HTR-8/SVneo (cell line): ENCODE measurements around the gene SHISA8.
"Not testable (repeated sequence)": the region's sequence is repeated elsewhere in the genome, so short reads cannot be mapped to it uniquely, and the experiment has no call there.

Experiments
- DNase-seq: peaks from one replicate; pipeline ENCODE4 v3.0.0; 2011; ENCODE audit warnings: low spot score, mixed read lengths; ENCODE audit not compliant: insufficient read length
- FAIRE-seq: peaks from 2 replicates; lab custom pipeline; 2011; peaks lifted over from hg19 to GRCh38; lab: Jason Lieb, UNC

SHISA8 gene

DNA sequence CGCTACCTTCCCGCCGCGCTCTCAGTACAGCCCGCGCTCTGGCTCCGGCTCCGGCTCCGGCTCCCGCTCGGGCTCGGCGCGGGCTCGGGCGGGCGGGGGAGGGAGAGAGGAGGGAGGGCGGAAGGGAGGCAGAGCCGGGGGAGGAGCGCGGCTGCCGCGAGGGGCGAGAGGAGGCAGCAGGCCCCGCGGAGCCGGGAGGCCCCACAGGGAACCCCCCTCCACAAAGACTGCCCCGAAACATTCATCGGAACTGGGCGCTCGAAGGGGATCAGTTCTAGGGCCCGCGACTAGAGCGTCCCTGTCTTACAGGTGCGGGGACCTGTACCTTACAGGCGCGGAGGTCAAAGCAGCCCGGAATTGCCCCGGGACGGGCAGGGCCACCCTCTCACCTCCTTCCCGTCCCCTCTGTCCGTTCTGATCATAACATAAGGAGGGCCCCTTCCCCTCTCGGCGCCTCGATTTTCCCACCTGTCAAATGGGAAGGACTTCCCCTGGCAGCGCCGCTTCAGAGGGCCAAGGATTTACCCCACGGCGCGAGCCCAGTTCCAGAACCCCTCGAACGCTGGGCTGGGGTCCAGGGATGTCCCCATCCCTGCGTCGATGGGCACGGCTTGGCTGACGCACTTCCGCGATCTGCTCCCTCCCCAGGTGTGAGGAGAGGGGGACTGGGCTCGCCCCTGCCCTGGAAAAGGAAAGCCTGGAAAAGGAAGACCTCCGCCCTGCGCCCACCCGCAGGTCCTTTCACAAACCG lies at the start of gene SHISA8:
Gene SHISA8 (minus strand): TSS at position 40 of the 751 bp plus-strand sequence. CDS start 407 bp downstream, outside the sequence.
- FAIRE-seq: no peak
- DNase-seq: peak; percentile 51

DNA sequence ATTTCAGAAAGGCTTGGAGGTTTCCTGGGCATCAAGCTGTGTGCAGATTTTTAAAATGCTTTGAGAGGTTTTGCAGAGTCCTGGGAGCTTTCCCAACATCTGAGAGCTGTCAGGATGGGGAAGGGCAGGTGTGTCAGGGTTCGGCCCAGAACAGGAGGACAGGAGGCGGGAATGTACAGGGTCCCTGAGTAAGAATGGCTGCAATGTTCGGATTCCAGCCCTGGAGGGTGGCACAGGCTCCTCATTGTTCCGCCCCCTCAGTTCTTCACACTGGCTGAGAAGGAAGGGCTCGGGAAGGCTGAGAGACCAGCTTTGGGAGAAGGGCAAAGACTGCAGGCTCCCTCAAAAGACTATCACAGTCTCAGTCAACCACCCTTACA lies 49.2 kb upstream of the SHISA8 start:
- DNase-seq (no peak), FAIRE-seq (no peak)

DNA sequence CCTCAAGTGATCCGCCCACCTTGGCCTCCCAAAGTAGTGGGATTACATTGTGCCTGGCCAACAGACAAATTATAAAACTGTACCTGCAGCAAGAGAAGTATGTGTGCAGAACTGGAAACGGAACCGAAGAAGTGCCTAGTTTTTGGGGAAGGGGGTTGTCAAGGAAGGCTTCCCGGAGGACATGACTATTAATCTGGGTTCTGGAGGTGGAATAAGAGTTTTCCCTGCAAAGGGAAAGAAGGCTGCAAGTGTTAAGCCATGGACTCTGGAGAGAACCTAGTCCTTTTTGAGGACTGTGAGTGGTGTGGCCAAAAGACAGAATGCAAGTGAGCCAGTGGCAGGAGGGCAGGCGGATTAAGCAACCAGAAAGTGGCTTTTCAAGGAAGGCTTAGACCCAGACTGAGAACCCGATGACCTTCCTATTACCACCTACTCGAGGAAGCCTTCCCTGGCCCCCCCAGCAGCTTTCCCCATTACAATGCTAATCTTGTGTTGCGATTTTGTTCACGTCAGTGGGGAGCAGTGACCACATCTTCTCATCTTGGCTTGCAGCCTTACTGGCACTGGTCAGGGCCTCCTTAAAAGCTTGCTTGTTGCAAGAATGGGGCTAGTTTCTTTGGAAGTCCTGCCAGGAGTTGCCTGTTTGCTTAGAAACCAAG lies 48.7 kb upstream of the SHISA8 start:
- DNase-seq: no peak

DNA sequence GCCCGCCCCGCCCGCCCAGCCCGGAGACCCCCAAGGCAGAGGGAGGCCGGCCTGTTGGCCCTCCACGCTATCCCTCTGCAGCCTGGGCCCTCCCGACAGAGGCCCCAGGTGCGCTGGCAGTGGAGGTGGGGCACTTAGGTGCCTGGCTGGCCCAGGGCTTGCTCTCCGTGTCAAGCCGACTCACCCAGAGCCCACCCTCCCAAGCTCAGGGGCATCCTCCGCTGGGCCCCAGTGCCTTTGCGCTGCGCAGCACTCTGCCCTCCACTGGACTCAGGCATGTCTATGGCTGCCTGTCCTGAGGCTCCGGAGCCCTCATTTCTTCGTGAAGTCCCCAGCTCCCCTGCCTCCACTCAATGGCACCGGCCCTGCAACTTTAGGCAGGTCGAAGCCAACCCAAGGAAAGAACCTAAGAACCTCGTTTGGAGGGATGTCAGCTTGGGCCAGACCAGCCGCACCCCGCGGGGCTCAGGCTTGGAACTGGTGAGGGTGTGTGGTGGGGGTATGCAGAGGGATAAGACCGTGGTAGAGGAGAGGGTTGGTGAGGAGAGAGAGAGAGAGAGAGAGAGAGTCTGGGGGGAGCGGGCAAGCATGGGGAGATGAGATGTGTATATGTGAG lies 43.2 kb upstream of the SHISA8 start:
- no peak for FAIRE-seq
- no peak for DNase-seq

More for the DNA sequence above, 48.7 kb upstream of the SHISA8 start:
- no peak for FAIRE-seq

DNA sequence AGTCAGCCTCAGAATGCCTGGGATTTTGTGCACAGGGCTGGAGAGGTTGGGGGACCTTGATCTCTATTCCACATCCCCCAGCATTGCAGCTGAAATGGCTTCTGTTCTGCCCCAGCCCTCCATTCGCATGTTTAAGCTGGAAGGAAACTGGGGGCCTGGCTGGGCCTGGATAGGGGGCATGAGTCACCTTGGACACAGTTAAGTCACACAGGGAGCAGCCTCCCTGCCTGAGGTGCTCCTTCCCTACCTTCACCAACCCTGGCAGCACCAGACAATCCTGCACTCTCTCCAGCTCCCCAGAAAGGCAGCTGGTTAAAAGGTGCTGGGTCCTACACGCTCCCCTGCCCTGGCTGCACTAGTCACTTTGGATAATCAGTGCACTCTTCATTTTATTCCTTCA lies 37.8 kb upstream of the SHISA8 start:
- DNase-seq: no peak

DNA sequence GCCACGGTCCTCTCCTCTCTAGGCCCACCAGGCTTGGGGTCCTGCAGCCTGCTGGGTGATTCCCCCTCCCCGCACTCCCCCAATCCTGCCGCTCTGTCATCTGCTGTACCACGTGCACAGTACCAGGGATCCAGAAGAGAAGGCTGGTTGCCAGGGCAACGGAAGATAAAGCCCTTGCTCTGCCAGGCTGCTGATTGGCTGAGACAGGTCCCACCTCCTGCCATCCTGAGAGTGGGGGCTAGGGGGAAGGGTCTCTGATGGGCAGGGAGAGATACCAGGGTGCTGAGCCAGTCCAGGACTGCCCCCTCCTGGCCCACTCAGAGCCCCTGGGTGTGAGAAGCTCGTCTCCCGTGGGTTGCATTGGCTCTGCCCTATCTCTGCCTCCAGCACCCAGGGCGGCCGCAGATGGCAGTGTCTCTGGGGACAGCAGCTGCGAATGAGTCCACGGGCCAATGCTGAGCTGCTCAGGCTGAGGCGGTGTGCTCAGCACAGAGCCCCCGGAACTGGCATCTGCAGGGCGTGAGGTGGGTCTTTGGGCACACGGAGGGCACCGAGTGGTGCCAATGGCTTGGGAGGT lies 37.1 kb upstream of the SHISA8 start, which contains the start of gene SMIM45:
Gene SMIM45 (plus strand): TSS at position 253 of the 577 bp plus-strand sequence.
- no peak for DNase-seq
- FAIRE-seq: no peak

More for the DNA sequence above, 37.8 kb upstream of the SHISA8 start:
- FAIRE-seq: no peak

DNA sequence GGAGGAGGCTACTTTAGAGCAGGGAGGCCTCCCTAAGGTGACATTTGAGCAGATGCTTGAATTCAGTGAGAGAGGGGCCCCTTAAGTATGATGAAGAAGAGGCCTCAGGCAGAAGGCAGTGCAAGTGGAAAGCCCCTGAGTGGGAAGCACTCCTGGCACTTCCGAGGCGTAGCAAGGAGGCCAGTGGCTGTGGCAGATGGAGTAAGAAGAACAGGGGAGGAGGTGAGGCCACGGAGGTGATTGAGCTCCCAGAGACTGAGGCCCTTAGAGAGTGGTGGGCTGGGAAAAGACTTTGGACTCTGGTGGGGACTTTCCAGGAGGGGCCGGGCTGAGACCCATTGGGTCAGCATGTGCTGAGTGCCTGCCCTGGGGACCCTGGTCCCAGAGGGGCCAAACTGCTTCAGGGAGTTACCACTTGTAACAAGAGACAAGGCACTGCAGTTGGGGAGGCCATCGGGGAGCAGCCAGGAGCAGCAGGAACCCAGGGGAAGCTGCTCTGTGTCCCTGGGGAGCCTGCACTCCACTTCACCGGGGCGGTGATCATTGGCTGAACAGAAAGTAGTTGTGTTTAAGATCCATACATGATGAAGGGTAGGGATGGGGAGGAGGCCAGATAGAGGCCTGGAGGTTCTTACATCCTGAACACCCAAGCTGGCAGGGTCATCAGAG lies 34.6 kb upstream of the SHISA8 start:
- FAIRE-seq: no peak
- no peak for DNase-seq

DNA sequence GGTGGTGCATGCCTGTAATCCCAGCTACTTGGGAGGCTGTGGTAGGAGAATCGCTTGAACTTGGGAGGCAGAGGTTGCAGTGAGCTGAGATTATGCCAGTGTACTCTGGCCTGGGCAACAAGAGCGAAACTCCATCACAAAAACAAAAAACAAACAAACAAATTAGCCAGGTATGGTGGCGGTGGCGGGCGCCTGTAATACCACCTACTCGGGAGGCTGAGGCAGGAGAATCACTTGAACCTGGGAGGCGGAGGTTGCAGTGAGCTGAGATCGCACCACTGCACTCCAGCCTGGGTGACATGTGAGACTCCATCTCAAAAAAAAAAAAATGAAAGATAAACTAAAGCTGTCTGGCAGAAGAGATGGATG lies 34.0 kb upstream of the SHISA8 start:
- DNase-seq, FAIRE-seq: not testable (repeated sequence)

DNA sequence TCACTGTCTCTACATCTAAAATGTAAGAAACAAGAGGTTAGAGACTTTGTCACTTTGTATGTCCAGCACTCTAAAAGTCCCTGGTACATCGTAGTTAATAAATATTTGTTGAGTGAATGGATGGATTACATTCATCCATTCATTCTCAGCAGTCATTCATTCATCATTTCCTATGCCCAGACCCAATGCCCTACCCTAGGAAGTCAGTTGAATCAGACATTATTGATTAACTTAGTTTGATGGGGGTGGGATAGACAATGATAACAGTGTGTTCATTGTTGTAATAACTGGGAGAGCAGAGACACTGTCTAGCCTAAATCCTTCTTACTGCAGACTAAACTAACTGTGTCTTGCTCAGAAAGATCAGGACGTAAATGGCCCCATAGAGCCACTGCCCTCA lies 33.3 kb upstream of the SHISA8 start:
- no peak for DNase-seq
- FAIRE-seq: no peak

DNA sequence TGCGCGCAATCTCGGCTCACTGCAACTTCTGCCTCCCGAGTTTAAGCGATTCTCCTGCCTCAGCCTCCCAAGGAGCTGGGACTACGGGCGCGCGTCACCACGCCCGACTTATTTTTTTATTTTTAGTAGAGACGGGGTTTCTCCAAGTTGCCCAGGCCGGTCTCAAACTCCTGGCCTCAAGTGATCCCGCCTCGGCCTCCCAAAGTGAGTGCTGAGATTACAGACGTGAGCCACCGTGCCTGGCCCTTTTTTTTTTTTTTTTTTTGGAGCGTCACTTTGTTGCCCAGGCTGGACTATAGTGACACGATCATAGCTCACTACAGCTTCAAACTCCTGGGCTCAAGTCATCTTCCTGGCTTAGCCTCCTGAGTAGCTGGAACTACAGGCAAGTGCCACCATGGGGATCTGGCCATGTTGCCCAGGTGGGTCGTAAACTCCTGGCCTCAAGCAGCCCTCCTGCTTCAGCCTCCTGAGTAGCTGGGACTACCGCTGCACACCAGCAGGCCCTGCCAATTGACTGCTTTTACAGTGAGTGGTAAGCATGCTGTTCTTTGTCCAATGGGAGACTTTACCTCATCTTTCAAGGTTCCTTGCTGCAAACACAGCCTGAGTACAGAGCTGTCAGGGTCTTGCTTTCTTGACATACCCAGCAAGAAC lies 32.7 kb upstream of the SHISA8 start:
- no peak for FAIRE-seq
- DNase-seq: no peak

DNA sequence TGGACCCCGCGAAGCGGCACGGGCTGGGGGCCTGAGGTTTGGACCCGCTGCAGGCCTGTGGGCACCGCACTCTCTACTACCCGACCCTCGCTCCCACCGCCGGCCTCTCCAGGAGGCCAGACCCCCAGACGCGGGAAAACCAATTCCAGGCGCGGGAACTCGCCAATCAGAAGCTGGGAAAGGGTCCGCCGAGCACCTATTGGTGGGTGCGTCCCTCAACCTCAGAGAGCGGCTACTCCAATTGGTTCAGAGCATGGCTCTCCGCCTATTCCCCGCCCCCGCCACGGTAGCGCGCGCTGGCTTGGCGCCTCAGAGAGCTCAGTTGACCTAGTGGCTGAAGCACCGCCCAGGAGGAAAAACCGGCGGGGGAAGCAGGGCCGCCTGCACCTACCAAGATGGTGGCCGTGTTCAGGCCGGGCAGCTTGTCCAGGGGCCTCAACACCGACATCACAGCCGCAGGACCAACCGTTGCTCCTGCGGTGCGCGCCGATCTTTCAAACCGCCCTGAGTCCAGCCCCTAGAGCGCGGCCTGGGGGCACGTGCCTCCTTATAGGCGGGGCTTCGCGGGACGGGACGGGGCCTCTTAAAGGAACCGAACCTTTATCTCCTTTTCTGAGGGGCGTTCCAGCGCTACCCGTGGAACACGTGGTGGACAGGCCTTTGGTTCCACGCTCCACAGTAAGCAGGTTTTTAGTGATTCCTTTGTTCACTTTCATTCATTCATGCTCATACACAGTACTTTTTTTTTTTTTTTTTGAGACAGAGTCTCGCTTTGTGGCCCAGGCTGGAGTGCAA lies 32.0 kb upstream of the SHISA8 start, which contains the start of gene CENPM:
Gene CENPM (minus strand): TSS at position 524 of the 795 bp plus-strand sequence. CDS start 76 bp downstream, at position 448.
- peak; percentile 49 for FAIRE-seq
- peak; percentile 95 for DNase-seq

DNA sequence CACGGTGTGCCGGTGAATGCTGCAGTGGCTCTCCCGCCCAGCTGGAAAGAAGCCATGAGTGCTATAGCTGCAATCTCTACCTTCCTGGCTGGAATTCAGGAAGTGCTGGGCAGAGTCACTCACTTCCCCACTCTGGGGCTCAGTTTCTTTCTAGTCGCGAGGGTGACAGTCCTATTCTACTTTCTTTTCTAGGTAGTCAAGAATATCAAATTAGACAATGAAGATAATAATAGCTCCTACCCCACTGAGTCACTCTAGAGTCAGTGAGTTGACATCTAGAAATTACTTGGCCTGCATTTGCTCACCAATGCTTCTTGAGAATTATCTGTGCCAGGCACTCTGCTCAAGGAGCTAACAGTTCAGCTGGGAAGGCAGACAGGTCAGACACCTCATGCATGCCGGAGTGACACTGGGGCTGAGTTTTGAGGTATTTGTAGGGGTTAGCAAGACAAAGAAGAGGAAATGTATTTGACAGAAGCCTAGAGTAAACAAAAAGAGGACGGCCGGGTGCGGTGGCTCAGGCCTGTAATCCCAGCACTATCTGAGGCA lies 28.9 kb upstream of the SHISA8 start:
- DNase-seq (no peak), FAIRE-seq (no peak)

DNA sequence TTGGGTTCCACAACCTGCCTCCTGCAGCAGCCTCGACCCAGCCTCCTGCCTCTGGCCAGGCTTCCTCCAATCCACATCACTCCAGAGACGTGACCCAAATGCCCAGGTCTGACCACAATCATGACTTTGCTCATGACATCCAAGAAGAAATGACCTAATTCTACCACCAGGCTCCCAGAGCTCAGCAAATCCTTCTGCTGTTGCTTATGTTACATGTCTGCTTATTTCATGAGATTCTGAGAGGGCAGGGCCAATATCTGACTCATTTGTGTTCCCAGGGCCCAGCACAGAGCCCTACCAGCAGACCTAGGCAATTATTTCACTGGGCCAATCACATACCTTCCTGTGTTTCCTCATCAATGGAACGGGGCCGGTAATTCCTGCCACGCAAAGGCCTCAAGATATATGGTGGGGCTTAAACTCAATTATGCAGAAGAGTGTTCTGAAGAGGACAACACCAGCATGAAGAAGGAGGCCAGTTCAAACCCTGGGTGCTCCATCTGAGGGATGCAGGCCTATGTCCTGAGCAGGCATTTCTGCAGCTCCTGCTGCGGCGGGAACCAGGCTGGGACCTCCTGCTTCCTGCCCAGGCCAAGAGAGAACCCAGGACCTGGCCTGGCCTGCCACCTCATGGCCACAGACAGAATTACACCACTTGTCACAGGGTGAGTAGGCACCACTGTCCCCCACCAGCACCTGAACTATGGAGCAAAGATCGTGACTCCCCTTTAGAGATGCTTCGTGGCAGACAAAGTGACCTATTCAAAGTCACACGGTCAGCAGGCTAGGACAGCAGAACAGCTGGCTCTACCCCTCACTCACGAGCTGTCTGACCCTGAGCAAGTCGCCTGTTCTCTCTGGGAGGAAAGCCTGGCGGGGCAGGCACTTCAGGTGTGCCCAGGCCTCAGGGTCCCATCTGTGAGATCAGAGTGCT lies 26.2 kb upstream of the SHISA8 start:
- DNase-seq (peak; percentile 75), FAIRE-seq (peak; percentile 90)

DNA sequence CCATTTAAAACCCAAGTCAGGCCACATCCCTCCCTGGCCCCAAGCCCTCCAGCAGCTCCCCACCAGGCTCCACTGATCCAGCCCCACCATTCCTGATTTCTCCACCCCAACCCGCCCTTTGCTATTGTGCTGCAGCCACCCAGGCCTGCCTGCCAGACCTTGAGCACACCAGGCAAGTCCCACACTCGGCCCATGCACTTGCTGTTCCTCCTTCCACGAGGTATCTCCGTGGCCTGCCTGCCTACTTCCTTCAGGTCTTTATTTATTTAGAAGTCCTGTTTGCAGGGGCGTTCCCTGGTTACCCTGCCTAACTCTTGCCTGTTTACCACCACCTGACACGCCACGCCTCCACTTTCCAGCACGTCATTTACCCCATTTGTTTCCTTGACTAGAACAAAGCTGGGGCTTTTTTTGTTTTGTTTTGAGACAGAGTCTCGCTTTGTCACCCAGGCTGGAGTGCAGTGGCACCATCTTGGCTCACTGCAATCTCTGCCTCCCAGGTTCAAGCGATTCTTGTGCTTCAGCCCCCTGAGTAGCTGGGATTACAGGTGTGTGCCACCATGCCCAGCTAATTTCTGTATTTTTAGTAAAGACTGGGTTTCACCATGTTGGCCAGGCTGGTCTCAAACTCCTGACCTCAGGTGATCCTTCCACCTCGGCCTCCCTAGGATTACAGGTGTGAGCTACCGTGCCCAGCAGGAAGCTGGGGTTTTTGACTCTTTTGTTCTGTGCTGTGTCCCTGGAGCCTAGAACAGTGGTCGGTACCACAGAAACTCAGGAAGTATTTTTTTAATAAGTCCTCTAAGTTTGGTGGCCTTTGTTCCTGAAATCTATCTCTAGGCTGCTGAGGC lies 25.3 kb upstream of the SHISA8 start:
- DNase-seq: no peak
- FAIRE-seq: no peak

DNA sequence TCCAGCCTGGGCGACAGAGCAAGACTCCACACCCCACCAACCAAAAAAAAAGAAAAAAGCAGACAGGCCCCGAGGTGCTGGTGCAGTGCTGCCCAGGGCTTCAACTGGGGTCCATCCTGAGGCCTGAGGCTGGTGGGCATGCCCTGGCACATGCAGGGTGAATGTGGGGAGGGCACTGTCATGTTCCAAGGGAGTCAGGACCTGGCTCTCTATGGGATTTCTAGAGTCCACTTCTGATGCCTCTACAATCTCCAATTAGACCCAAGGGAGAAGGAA lies 22.0 kb upstream of the SHISA8 start:
- DNase-seq (no peak), FAIRE-seq (no peak)

DNA sequence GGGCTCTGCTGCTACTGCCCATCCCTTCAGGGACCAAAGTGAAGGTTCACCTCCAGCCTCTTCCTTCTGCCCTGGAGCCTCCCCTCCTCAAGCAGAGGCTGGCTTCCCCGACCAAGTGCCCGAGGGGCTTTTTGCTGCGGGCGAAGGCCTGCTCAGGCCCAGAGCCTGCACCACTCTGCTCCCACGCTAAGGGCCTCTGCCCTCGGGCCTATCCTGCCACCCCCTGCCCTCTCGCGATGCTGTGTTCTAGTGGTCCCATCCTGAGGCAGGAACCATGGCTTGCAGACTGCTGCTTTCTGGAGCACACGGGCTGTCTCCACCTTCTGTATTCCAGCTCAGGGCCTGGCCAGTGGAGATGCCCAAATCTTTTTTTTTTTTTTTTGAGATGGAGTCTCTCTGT lies 20.6 kb upstream of the SHISA8 start:
- DNase-seq (no peak), FAIRE-seq (no peak)

DNA sequence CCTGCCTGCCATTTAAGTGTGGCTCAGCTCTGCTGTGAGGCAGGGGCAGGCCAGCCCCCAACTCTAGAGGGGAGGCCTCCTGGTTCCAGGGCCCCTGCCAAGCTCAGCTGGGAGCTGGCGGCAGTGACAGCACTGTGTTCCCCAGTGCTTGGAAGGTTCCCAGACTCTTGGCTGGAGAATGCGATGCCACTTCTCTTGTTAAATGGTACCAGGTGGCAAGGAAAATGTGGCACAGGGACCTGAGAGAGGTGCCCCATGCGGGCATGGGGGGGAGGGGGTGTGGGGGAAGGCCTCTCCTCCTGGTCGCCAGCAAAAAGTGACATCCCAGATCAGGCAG lies 20.1 kb upstream of the SHISA8 start:
- no peak for FAIRE-seq
- no peak for DNase-seq
